IMR-90 (cell line): Measurements from ENCODE around the gene ATPAF1. TPM values are rescaled to one million over a fixed set of nuclear protein-coding genes. Genes with fewer than 3 reads are reported as not detected.

Experiments
- ATAC-seq: fragments of 200-7000 bp; cut with Tn5 transposase; 2 replicates; pipeline ENCODE4 v1.9.1; 2020; ENCODE audit warnings: low read depth, mild to moderate bottlenecking, moderate library complexity
- BruUV-seq: library from RNA; stranded (reverse); fragments of 400-500 nt; replicated peaks from 2 replicates; lab custom pipeline; 2021; lab: Mats Ljungman, UMichigan
- CTCF ChIA-PET: fragments of 300-600 bp; formaldehyde crosslinking; extraction: SDS; loops from one replicate; lab custom pipeline; 2021; ENCODE audit warnings: antibody characterized with exemption; lab: Yijun Ruan, JAX
- POLR2A ChIA-PET: fragments of 300-600 bp; sonication (Branson Sonifier 250); formaldehyde crosslinking; loops from one replicate; lab custom pipeline; 2022; ENCODE audit warnings: antibody characterized with exemption; ENCODE audit not compliant: unreplicated experiment; lab: Charles Lee
- DNase-seq: peaks from one replicate; pipeline ENCODE4 v3.0.0; 2013
- H2AFZ ChIP-seq: replicated peaks from 2 replicates; pipeline ENCODE3; 2013; ENCODE audit warnings: low read length, mild to moderate bottlenecking; ENCODE audit not compliant: poor library complexity
- H2AK5ac ChIP-seq: 2 replicates; pipeline ENCODE4 v1.6.1; 2013; ENCODE audit warnings: low read depth, low read length, inconsistent platforms
- H2AK9ac ChIP-seq: replicated peaks from 2 replicates; pipeline ENCODE3; 2013; ENCODE audit warnings: mild to moderate bottlenecking, low read depth, low read length, moderate library complexity; ENCODE audit not compliant: poor library complexity
- H2BK120ac ChIP-seq: 2 replicates; pipeline ENCODE4 v1.6.1; 2013; ENCODE audit warnings: low read depth, low read length, inconsistent platforms
- H2BK15ac ChIP-seq: 3 replicates; pipeline ENCODE4 v1.6.1; 2013; ENCODE audit warnings: low read depth, low read length, inconsistent platforms
- H2BK20ac ChIP-seq: 2 replicates; pipeline ENCODE4 v1.6.1; 2013; ENCODE audit warnings: low read depth, mild to moderate bottlenecking, inconsistent platforms, low read length, moderate library complexity
- H2BK5ac ChIP-seq: 2 replicates; pipeline ENCODE4 v1.6.1; 2013; ENCODE audit warnings: mild to moderate bottlenecking, low read depth, low read length, inconsistent platforms; ENCODE audit not compliant: poor library complexity, severe bottlenecking
- H3K14ac ChIP-seq: replicated peaks from 2 replicates; pipeline ENCODE4 v1.6.1; 2013; ENCODE audit warnings: low read depth, low read length, inconsistent platforms
- H3K18ac ChIP-seq: 2 replicates; pipeline ENCODE4 v1.6.1; 2013; ENCODE audit warnings: low read depth, low read length, control low read depth
- H3K23ac ChIP-seq: 2 replicates; pipeline ENCODE4 v1.6.1; 2013; ENCODE audit warnings: low read depth, low read length, inconsistent platforms
- H3K27ac ChIP-seq: 2 replicates; pipeline ENCODE4 v1.5.1; 2013; ENCODE audit warnings: mild to moderate bottlenecking, control low read depth, low read length; ENCODE audit not compliant: insufficient read depth
- H3K27me3 ChIP-seq: 2 replicates; pipeline ENCODE4 v1.6.1; 2013; ENCODE audit warnings: low read length; ENCODE audit not compliant: control insufficient read depth, insufficient read depth
- H3K36me3 ChIP-seq: 2 replicates; pipeline ENCODE4 v1.6.1; 2013; ENCODE audit warnings: low read length, mixed read lengths; ENCODE audit not compliant: control insufficient read depth, insufficient read depth
- H3K4ac ChIP-seq: 2 replicates; pipeline ENCODE4 v1.6.1; 2013; ENCODE audit warnings: low read depth, low read length, inconsistent platforms
- H3K4me1 ChIP-seq: 2 replicates; pipeline ENCODE4 v1.6.1; 2013; ENCODE audit warnings: low read length, mixed read lengths; ENCODE audit not compliant: control insufficient read depth, insufficient read depth
- H3K4me2 ChIP-seq: 2 replicates; pipeline ENCODE4 v1.6.1; 2013; ENCODE audit warnings: low read depth, mild to moderate bottlenecking, control low read depth, low read length, moderate library complexity
- H3K4me3 ChIP-seq: 2 replicates; pipeline ENCODE4 v1.5.1; 2013; ENCODE audit warnings: low read depth, mild to moderate bottlenecking, control low read depth, low read length, moderate library complexity; ENCODE audit not compliant: insufficient read depth
- H3K56ac ChIP-seq: 2 replicates; pipeline ENCODE4 v1.6.1; 2013; ENCODE audit warnings: low read length, inconsistent platforms; ENCODE audit not compliant: insufficient read depth; ENCODE audit errors: extremely low read depth
- H3K79me1 ChIP-seq, 2 experiments: 2 replicates each; pipeline ENCODE4 v1.6.1; 2013; ENCODE audit warnings: low read length in 2 of 2, inconsistent platforms in 1 of 2, low read depth in 1 of 2
- H3K9ac ChIP-seq: 2 replicates; pipeline ENCODE4 v1.6.1; 2013; ENCODE audit warnings: low read depth, low read length, control low read depth
- H3K9me1 ChIP-seq: 2 replicates; pipeline ENCODE4 v1.6.1; 2013; ENCODE audit warnings: low read length, inconsistent platforms; ENCODE audit not compliant: insufficient read depth
- H3K9me3 ChIP-seq: 2 replicates; pipeline ENCODE4 v1.6.1; 2013; ENCODE audit warnings: low read length; ENCODE audit not compliant: control insufficient read depth, insufficient read depth
- H4K20me1 ChIP-seq: 2 replicates; pipeline ENCODE4 v1.6.1; 2013; ENCODE audit warnings: low read length, inconsistent platforms; ENCODE audit not compliant: insufficient read depth
- H4K5ac ChIP-seq: 2 replicates; pipeline ENCODE4 v1.6.1; 2013; ENCODE audit warnings: mild to moderate bottlenecking, low read depth, low read length, control low read depth
- H4K8ac ChIP-seq, 2 experiments: 2 replicates each; pipeline ENCODE4 v1.6.1; 2013; ENCODE audit warnings: low read depth in 2 of 2, low read length in 2 of 2, control low read depth in 1 of 2, inconsistent platforms in 1 of 2
- H4K91ac ChIP-seq: 2 replicates; pipeline ENCODE4 v1.6.1; 2013; ENCODE audit warnings: low read depth, low read length, inconsistent platforms; ENCODE audit not compliant: insufficient read depth
- NFE2L2 ChIP-seq: fragments of 150-350 bp; IDR thresholded peaks from 2 replicates; pipeline ENCODE4 v1.6.1; 2016; ENCODE audit warnings: low read depth, mild to moderate bottlenecking, low read length
- RFX5 ChIP-seq: IDR thresholded peaks from 2 replicates; pipeline ENCODE4 v1.8.0; 2012; ENCODE audit warnings: low read depth, mild to moderate bottlenecking, low read length, moderate library complexity
- SMC3 ChIP-seq: fragments of 150-350 bp; IDR thresholded peaks from 2 replicates; pipeline ENCODE4 v1.6.1; 2016; ENCODE audit warnings: low read depth, mild to moderate bottlenecking, antibody characterized with exemption, low read length, moderate library complexity
- WGBS, 2 experiments: methylation state at CpG; one replicate each; pipeline versions ENCODE4 v1.1.5 to v1.1.7; 2013; ENCODE audit warnings: missing lambda C conversion rate in 2 of 2; ENCODE audit not compliant: insufficient read length in 1 of 2; ENCODE audit errors: extremely low coverage in 2 of 2; 5-methylcytosine and 5-hydroxymethylcytosine counted together
- dilution Hi-C: fragments of 300-500 bp; cut with HindIII; formaldehyde crosslinking; loops from one replicate; pipeline ENCODE4 v1.14.3; 2018; ENCODE audit warnings: low sequenced_read_pairs; ENCODE audit not compliant: unreplicated experiment
- in situ Hi-C: fragments of 300-500 bp; cut with MboI; formaldehyde crosslinking; loops from 3 replicates; pipeline ENCODE4 v1.14.3; 2019; ENCODE audit warnings: low sequenced_read_pairs, inconsistent platforms, mixed read lengths
- intact Hi-C: fragments of 100-400 bp; cut with micrococcal nuclease; formaldehyde crosslinking; loops from 2 replicates; pipeline ENCODE4 v1.10.0; 2022
- polyA plus RNA-seq, 3 experiments: library from polyadenylated mRNA; depleted of rRNA; stranded (reverse); fragments of >200 nt; gene quantifications; 2 replicates each; pipeline ENCODE4 v1.2.3, GENCODE V29; 2012; ENCODE audit warnings: low replicate concordance in 1 of 3
- total RNA-seq: library from RNA; depleted of rRNA; stranded (reverse); fragments of >200 nt; gene quantifications from 2 replicates; pipeline ENCODE4 v1.2.3, GENCODE V29; 2012
- TF ChIP-seq, protein P1 (sequence below): fragments of 150-350 bp; IDR thresholded peaks from 2 replicates; pipeline ENCODE4 v1.6.1; 2016; ENCODE audit warnings: low read depth, mild to moderate bottlenecking, low read length, moderate library complexity, borderline replicate concordance
- TF ChIP-seq, protein P2 (sequence below): fragments of 150-350 bp; IDR thresholded peaks from 2 replicates; pipeline ENCODE4 v1.6.1; 2017; ENCODE audit warnings: mild to moderate bottlenecking, antibody characterized with exemption, low read length, low read depth

Gene ATPAF1
- total and polyA plus RNA-seq, 2 of the 4 experiments (the other 2 are of a cell fraction), result 55.5 to 80.3 TPM

DNA sequence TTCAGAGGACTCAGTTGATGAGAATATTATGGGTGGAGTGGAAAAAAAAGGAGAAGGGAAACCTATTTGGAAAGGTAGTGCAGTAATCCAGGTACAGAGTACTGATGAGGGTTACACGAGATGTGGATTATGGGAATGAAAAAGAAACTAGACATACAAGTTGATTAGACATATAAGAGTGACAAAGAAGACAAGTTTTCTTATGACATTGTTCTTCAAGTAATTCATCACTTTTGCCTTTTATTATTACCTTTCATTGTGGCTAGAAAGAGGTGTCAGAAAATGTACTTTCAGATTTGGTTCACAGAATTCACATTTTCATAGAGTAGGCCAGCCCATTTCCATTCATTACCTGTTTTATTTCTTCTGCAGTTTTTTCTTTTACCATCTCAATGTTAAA is 10.4 kb downstream of the ATPAF1 start:
- Histone ChIP-seq H3K27me3 (no peaks in the 10 kb centered on the region), H3K9ac (no peak overlapping the region), H3K79me1 (peaks cover 2 to 3% of the 10 kb centered on the region in 2 experiments; a peak in 1 of 4 replicates), H2BK20ac (no peak overlapping the region), H3K9me3 (no peaks in the 10 kb centered on the region), H3K4me3 (no peak overlapping the region), H4K91ac (no peak overlapping the region), H2AFZ (no peak overlapping the region), H3K4ac (no peak overlapping the region), H2AK9ac (no peak overlapping the region), H2AK5ac (no peak overlapping the region), H3K23ac (no peak overlapping the region), H3K18ac (no peak overlapping the region), H3K4me1 (peaks cover 3% of the 10 kb centered on the region; the same call in 1 of the 2 replicates), H4K5ac (no peak overlapping the region), H4K8ac (no peak overlapping the region), H2BK5ac (no peak overlapping the region), H3K27ac (no peak overlapping the region), H3K9me1 (no peaks in the 10 kb centered on the region), H3K14ac (no peak overlapping the region), H3K4me2 (no peak overlapping the region), H3K56ac (no peak overlapping the region), H2BK120ac (no peak overlapping the region), H3K36me3 (0 out of 2 replicates have a peak, but pooled peaks cover 11% of the 10 kb centered on the region), H4K20me1 (no peaks in the 10 kb centered on the region), H2BK15ac (no peak overlapping the region)
- BruUV-seq, result no TSS peak
- dilution Hi-C loops, result no loop called here
- ChIA-PET POLR2A (no interaction called here), CTCF (no interaction called here)
- ATAC-seq, result no peak
- TF ChIP-seq, protein P1, sequence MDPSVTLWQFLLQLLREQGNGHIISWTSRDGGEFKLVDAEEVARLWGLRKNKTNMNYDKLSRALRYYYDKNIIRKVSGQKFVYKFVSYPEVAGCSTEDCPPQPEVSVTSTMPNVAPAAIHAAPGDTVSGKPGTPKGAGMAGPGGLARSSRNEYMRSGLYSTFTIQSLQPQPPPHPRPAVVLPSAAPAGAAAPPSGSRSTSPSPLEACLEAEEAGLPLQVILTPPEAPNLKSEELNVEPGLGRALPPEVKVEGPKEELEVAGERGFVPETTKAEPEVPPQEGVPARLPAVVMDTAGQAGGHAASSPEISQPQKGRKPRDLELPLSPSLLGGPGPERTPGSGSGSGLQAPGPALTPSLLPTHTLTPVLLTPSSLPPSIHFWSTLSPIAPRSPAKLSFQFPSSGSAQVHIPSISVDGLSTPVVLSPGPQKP, result no peak
- TF ChIP-seq RFX5 (no peak), SMC3 (no peak), NFE2L2 (no peak)
- TF ChIP-seq, protein P2, sequence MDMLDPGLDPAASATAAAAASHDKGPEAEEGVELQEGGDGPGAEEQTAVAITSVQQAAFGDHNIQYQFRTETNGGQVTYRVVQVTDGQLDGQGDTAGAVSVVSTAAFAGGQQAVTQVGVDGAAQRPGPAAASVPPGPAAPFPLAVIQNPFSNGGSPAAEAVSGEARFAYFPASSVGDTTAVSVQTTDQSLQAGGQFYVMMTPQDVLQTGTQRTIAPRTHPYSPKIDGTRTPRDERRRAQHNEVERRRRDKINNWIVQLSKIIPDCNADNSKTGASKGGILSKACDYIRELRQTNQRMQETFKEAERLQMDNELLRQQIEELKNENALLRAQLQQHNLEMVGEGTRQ, result no peak
- no CpG with 5 or more reads among the region's 1 CpG for WGBS, 2 experiments
- in situ Hi-C loops, result no loop called here
- intact Hi-C loops, result no loop called here
- DNase-seq, result no peak
